GM18519 (cell line): ENCODE data around the gene NINL.
A peak's percentile ranks its signal among the peaks of the same experiment; 100 is the strongest.

Source experiments
- ATAC-seq: cut with Tn5 transposase; IDR thresholded peaks from one replicate; pipeline ENCODE4 v1.9.1; 2021; ENCODE audit warnings: mild to moderate bottlenecking, moderate library complexity; ENCODE audit not compliant: unreplicated experiment, low FRiP score

Gene NINL

DNA sequence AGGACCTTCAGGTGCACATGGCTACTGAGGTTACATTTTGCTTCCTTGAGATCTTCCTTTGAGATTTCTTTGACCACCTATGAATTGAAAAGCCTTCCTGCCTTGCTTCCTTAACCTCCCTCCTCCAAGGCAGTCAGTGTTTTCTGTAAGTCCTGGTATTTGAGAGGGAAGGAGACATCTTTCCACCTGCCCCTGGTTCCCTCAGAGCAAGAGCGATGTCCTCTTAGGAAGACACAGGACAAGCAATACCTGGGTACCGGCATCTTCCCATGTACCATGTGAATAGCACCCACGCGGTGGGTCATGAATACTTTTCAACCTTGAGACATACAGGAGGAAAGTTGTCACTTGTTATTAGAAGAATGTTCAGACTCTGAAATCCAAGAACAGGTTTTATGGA is 140.8 kb downstream of the NINL start:
- ATAC-seq = no peak

GRCh38 chr20:25439328-25439727 is 146.0 kb downstream of the NINL start:
- ATAC-seq = no peak

GRCh38 chr20:25437153-25437581 is 148.2 kb downstream of the NINL start:
- no peak for ATAC-seq

- no peak for ATAC-seq
Observed at GRCh38 chr20:25424536-25424935, 160.8 kb downstream of the NINL start.

DNA sequence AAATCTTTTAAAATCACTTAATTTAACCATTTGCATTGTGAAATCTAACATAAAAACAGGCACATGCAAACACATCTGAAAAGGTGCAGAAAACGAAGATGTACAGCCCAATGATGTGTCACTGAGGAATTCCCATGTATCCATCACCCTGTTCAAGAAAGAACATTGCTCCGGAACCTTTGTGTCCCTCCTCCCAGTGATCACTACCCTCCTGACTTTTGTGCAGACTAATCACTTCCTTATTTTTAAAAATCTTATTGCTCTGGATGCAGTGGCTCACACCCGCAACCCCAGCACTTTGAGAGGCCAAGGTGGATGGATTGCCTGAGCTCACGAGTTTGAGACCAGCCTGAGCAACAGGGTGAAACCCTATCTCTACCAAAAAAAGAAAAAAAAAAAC is 163.3 kb downstream of the NINL start:
- no peak for ATAC-seq

- no peak for ATAC-seq
Observed at GRCh38 chr20:25421102-25421501, 164.2 kb downstream of the NINL start.

- ATAC-seq = no peak
Observed at GRCh38 chr20:25418776-25419175, 166.6 kb downstream of the NINL start.

- ATAC-seq = no peak
Observed at GRCh38 chr20:25408890-25409289, 176.4 kb downstream of the NINL start.

- ATAC-seq = no peak
Observed at GRCh38 chr20:25408170-25408547, 177.2 kb downstream of the NINL start.

- peak; percentile 68 for ATAC-seq
Observed at GRCh38 chr20:25407311-25408169, 177.8 kb downstream of the NINL start, which contains the start of gene GINS1. TSS of gene GINS1 (plus strand) at chr20:25407673. CDS start at chr20:25407821, 148 bp downstream.
